ENCODE results near the gene VSIG10L2.
A peak's percentile ranks its signal among the peaks of the same experiment; 100 is the strongest.

VSIG10L2 gene

GRCh38 chr11:125931116-125931515 is 14.7 kb upstream of the VSIG10L2 start:
- peaks cover 22% of the 10 kb centered on the region for H3K4me1 ChIP-seq (ENCODE audit: control insufficient read depth, insufficient read depth, low read length)
- no peak overlapping the region for H3K4me3 ChIP-seq (ENCODE audit: low read depth, low read length)
- H3K27me3 ChIP-seq (ENCODE audit: control insufficient read depth, insufficient read depth, low read length) = no peaks in the 10 kb centered on the region
- no peaks in the 10 kb centered on the region for H3K9me3 ChIP-seq (ENCODE audit: control insufficient read depth, insufficient read depth, low read length)
- no peak overlapping the region for H3K9ac ChIP-seq (ENCODE audit: low read depth, low read length)
- no peaks in the 10 kb centered on the region for H3K36me3 ChIP-seq (ENCODE audit: control insufficient read depth, insufficient read depth, low read length)
- no peak overlapping the region for H3K27ac ChIP-seq (ENCODE audit: low read depth, low read length)

- Histone ChIP-seq H3K27me3 (ENCODE audit: control insufficient read depth, insufficient read depth, low read length) (no peaks in the 10 kb centered on the region), H3K9me3 (ENCODE audit: control insufficient read depth, insufficient read depth, low read length) (no peaks in the 10 kb centered on the region), H3K36me3 (ENCODE audit: control insufficient read depth, insufficient read depth, low read length) (no peaks in the 10 kb centered on the region), H3K27ac (ENCODE audit: low read depth, low read length) (no peak overlapping the region), H3K9ac (ENCODE audit: low read depth, low read length) (no peak overlapping the region), H3K4me3 (ENCODE audit: low read depth, low read length) (no peak overlapping the region), H3K4me1 (ENCODE audit: control insufficient read depth, insufficient read depth, low read length) (peaks cover 22% of the 10 kb centered on the region)
These were observed 14.2 kb upstream of the VSIG10L2 start for GRCh38 chr11:125931668-125932067.

GRCh38 chr11:125932301-125932700 is 13.5 kb upstream of the VSIG10L2 start:
- no peaks in the 10 kb centered on the region for H3K9me3 ChIP-seq (ENCODE audit: control insufficient read depth, insufficient read depth, low read length)
- no peaks in the 10 kb centered on the region for H3K27me3 ChIP-seq (ENCODE audit: control insufficient read depth, insufficient read depth, low read length)
- peaks cover 22% of the 10 kb centered on the region for H3K4me1 ChIP-seq (ENCODE audit: control insufficient read depth, insufficient read depth, low read length)
- no peak overlapping the region for H3K27ac ChIP-seq (ENCODE audit: low read depth, low read length)
- H3K4me3 ChIP-seq (ENCODE audit: low read depth, low read length) = no peak overlapping the region
- no peak overlapping the region for H3K9ac ChIP-seq (ENCODE audit: low read depth, low read length)
- no peaks in the 10 kb centered on the region for H3K36me3 ChIP-seq (ENCODE audit: control insufficient read depth, insufficient read depth, low read length)

GRCh38 chr11:125933030-125933813 is 12.6 kb upstream of the VSIG10L2 start:
- Histone ChIP-seq H3K27ac (ENCODE audit: low read depth, low read length) (no peak overlapping the region), H3K4me1 (ENCODE audit: control insufficient read depth, insufficient read depth, low read length) (peaks cover 22% of the 10 kb centered on the region), H3K27me3 (ENCODE audit: control insufficient read depth, insufficient read depth, low read length) (no peaks in the 10 kb centered on the region), H3K36me3 (ENCODE audit: control insufficient read depth, insufficient read depth, low read length) (no peaks in the 10 kb centered on the region), H3K4me3 (ENCODE audit: low read depth, low read length) (no peak overlapping the region; the same call in 1 of the 2 replicates), H3K9ac (ENCODE audit: low read depth, low read length) (0 out of 2 replicates have a peak overlapping the region, but pooled peaks have one; percentile 2), H3K9me3 (ENCODE audit: control insufficient read depth, insufficient read depth, low read length) (no peaks in the 10 kb centered on the region)

- Histone ChIP-seq H3K9me3 (ENCODE audit: control insufficient read depth, insufficient read depth, low read length) (no peaks in the 10 kb centered on the region), H3K9ac (ENCODE audit: low read depth, low read length) (no peak overlapping the region), H3K4me1 (ENCODE audit: control insufficient read depth, insufficient read depth, low read length) (peaks cover 22% of the 10 kb centered on the region), H3K36me3 (ENCODE audit: control insufficient read depth, insufficient read depth, low read length) (no peaks in the 10 kb centered on the region), H3K4me3 (ENCODE audit: low read depth, low read length) (no peak overlapping the region), H3K27me3 (ENCODE audit: control insufficient read depth, insufficient read depth, low read length) (no peaks in the 10 kb centered on the region), H3K27ac (ENCODE audit: low read depth, low read length) (no peak overlapping the region)
These were observed 11.4 kb upstream of the VSIG10L2 start for GRCh38 chr11:125934473-125934872.

GRCh38 chr11:125935056-125935455 is 10.8 kb upstream of the VSIG10L2 start:
- no peaks in the 10 kb centered on the region for H3K36me3 ChIP-seq (ENCODE audit: control insufficient read depth, insufficient read depth, low read length)
- no peak overlapping the region for H3K4me3 ChIP-seq (ENCODE audit: low read depth, low read length)
- H3K27ac ChIP-seq (ENCODE audit: low read depth, low read length) = no peak overlapping the region
- no peak overlapping the region for H3K9ac ChIP-seq (ENCODE audit: low read depth, low read length)
- no peaks in the 10 kb centered on the region for H3K27me3 ChIP-seq (ENCODE audit: control insufficient read depth, insufficient read depth, low read length)
- peaks cover 22% of the 10 kb centered on the region for H3K4me1 ChIP-seq (ENCODE audit: control insufficient read depth, insufficient read depth, low read length)
- no peaks in the 10 kb centered on the region for H3K9me3 ChIP-seq (ENCODE audit: control insufficient read depth, insufficient read depth, low read length)

GRCh38 chr11:125935618-125936199 is 10.1 kb upstream of the VSIG10L2 start:
- Histone ChIP-seq H3K9me3 (ENCODE audit: control insufficient read depth, insufficient read depth, low read length) (no peaks in the 10 kb centered on the region), H3K27me3 (ENCODE audit: control insufficient read depth, insufficient read depth, low read length) (no peaks in the 10 kb centered on the region), H3K4me1 (ENCODE audit: control insufficient read depth, insufficient read depth, low read length) (peaks cover 22% of the 10 kb centered on the region), H3K4me3 (ENCODE audit: low read depth, low read length) (no peak overlapping the region), H3K27ac (ENCODE audit: low read depth, low read length) (no peak overlapping the region), H3K36me3 (ENCODE audit: control insufficient read depth, insufficient read depth, low read length) (no peaks in the 10 kb centered on the region), H3K9ac (ENCODE audit: low read depth, low read length) (no peak overlapping the region)

- Histone ChIP-seq H3K36me3 (ENCODE audit: control insufficient read depth, insufficient read depth, low read length) (no peaks in the 10 kb centered on the region), H3K9me3 (ENCODE audit: control insufficient read depth, insufficient read depth, low read length) (no peaks in the 10 kb centered on the region), H3K27ac (ENCODE audit: low read depth, low read length) (no peak overlapping the region), H3K4me1 (ENCODE audit: control insufficient read depth, insufficient read depth, low read length) (peaks cover 18% of the 10 kb centered on the region), H3K9ac (ENCODE audit: low read depth, low read length) (no peak overlapping the region), H3K27me3 (ENCODE audit: control insufficient read depth, insufficient read depth, low read length) (no peaks in the 10 kb centered on the region), H3K4me3 (ENCODE audit: low read depth, low read length) (no peak overlapping the region)
These were observed 7.4 kb upstream of the VSIG10L2 start for GRCh38 chr11:125938418-125938817.

- Histone ChIP-seq H3K36me3 (ENCODE audit: control insufficient read depth, insufficient read depth, low read length) (no peaks in the 10 kb centered on the region), H3K9ac (ENCODE audit: low read depth, low read length) (no peak overlapping the region), H3K4me1 (ENCODE audit: control insufficient read depth, insufficient read depth, low read length) (peaks cover 11% of the 10 kb centered on the region), H3K9me3 (ENCODE audit: control insufficient read depth, insufficient read depth, low read length) (no peaks in the 10 kb centered on the region), H3K4me3 (ENCODE audit: low read depth, low read length) (no peak overlapping the region), H3K27ac (ENCODE audit: low read depth, low read length) (no peak overlapping the region), H3K27me3 (ENCODE audit: control insufficient read depth, insufficient read depth, low read length) (no peaks in the 10 kb centered on the region)
These were observed 6.7 kb upstream of the VSIG10L2 start for GRCh38 chr11:125939081-125939521.

- Histone ChIP-seq H3K27ac (ENCODE audit: low read depth, low read length) (no peak overlapping the region), H3K4me1 (ENCODE audit: control insufficient read depth, insufficient read depth, low read length) (peaks cover 10% of the 10 kb centered on the region), H3K27me3 (ENCODE audit: control insufficient read depth, insufficient read depth, low read length) (no peaks in the 10 kb centered on the region), H3K9ac (ENCODE audit: low read depth, low read length) (no peak overlapping the region), H3K9me3 (ENCODE audit: control insufficient read depth, insufficient read depth, low read length) (no peaks in the 10 kb centered on the region), H3K36me3 (ENCODE audit: control insufficient read depth, insufficient read depth, low read length) (no peaks in the 10 kb centered on the region), H3K4me3 (ENCODE audit: low read depth, low read length) (no peak overlapping the region)
These were observed 5.7 kb upstream of the VSIG10L2 start for GRCh38 chr11:125940145-125940544.

GRCh38 chr11:125941267-125941618 is 4.6 kb upstream of the VSIG10L2 start:
- no peaks in the 10 kb centered on the region for H3K9me3 ChIP-seq (ENCODE audit: control insufficient read depth, insufficient read depth, low read length)
- H3K4me1 ChIP-seq (ENCODE audit: control insufficient read depth, insufficient read depth, low read length) = peaks cover 10% of the 10 kb centered on the region
- H3K4me3 ChIP-seq (ENCODE audit: low read depth, low read length) = no peak overlapping the region
- no peak overlapping the region for H3K9ac ChIP-seq (ENCODE audit: low read depth, low read length)
- no peak overlapping the region for H3K27ac ChIP-seq (ENCODE audit: low read depth, low read length)
- H3K27me3 ChIP-seq (ENCODE audit: control insufficient read depth, insufficient read depth, low read length) = no peaks in the 10 kb centered on the region
- H3K36me3 ChIP-seq (ENCODE audit: control insufficient read depth, insufficient read depth, low read length) = no peaks in the 10 kb centered on the region
